HFFc6 (cell line): Measurements from ENCODE around the gene SUMF1. TPM values are rescaled to one million over a fixed set of nuclear protein-coding genes. Genes with fewer than 3 reads are reported as not detected.

ENCODE experiments used
- DNase-seq: peaks from one replicate; pipeline ENCODE4 v3.0.0-alpha.2; 2018
- H3K27ac Mint-ChIP-seq: 2 replicates; pipeline ENCODE4 v1.8.0; 2020; ENCODE audit warnings: mild to moderate bottlenecking, mixed read lengths
- H3K27me3 Mint-ChIP-seq: 2 replicates; pipeline ENCODE4 v1.8.0; 2021; ENCODE audit warnings: mild to moderate bottlenecking, moderate library complexity, mixed read lengths; ENCODE audit not compliant: insufficient read depth
- H3K36me3 Mint-ChIP-seq: 2 replicates; pipeline ENCODE4 v1.8.0; 2021; ENCODE audit warnings: low read depth, mixed read lengths
- H3K4me1 Mint-ChIP-seq: 2 replicates; pipeline ENCODE4 v1.8.0; 2020; ENCODE audit warnings: low read depth, mixed read lengths
- H3K4me3 Mint-ChIP-seq: 2 replicates; pipeline ENCODE4 v1.8.0; 2020; ENCODE audit warnings: mild to moderate bottlenecking, moderate library complexity, mixed read lengths
- H3K9me3 Mint-ChIP-seq: 2 replicates; pipeline ENCODE4 v1.8.0; 2020; ENCODE audit warnings: mild to moderate bottlenecking, mixed read lengths
- CTCF ChIP-seq: fragments of 200-600 bp; sonication (generic); IDR thresholded peaks from 2 replicates; pipeline ENCODE4 v1.5.0; 2021; ENCODE audit warnings: antibody characterized with exemption, mild to moderate bottlenecking
- total RNA-seq, 6 experiments: library from RNA; stranded (reverse); fragmentation: NEBNext Ultra II Directional; extraction: Animal tissue kit (Norgen Biotek cat#: 25700); gene quantifications; 2 replicates in 1 of 6; 3 replicates in 5 of 6; pipeline ENCODE4 v1.2.3, GENCODE V29; 2021

Gene SUMF1
- total RNA-seq, 6 experiments from 2014 or later, result 33.5 to 38.0 (median 36.0) TPM

- no peak for DNase-seq
- no peak overlapping the region for H3K4me3 Mint-ChIP-seq
- H3K27me3 Mint-ChIP-seq, result no peaks in the 10 kb centered on the region
- peaks cover 18% of the 10 kb centered on the region for H3K4me1 Mint-ChIP-seq
- no peak for TF ChIP-seq CTCF
- H3K27ac Mint-ChIP-seq, result no peak overlapping the region
- H3K36me3 Mint-ChIP-seq, result no peaks in the 10 kb centered on the region
- H3K9me3 Mint-ChIP-seq, result no peaks in the 10 kb centered on the region
Observed at GRCh38 chr3:4438296-4438695, 28.8 kb downstream of the SUMF1 start.

GRCh38 chr3:4432259-4432658 is 34.8 kb downstream of the SUMF1 start:
- no peak for TF ChIP-seq CTCF
- Mint-ChIP-seq H3K27me3 (no peaks in the 10 kb centered on the region), H3K27ac (no peak overlapping the region), H3K9me3 (no peaks in the 10 kb centered on the region), H3K36me3 (peaks cover 8% of the 10 kb centered on the region; the same call in 1 of the 2 replicates), H3K4me1 (peaks cover 3% of the 10 kb centered on the region), H3K4me3 (no peak overlapping the region)
- no peak for DNase-seq

- Mint-ChIP-seq H3K4me3 (no peak overlapping the region), H3K27me3 (peaks cover 2% of the 10 kb centered on the region; the same call in 1 of the 2 replicates), H3K9me3 (no peaks in the 10 kb centered on the region), H3K4me1 (peaks cover 24% of the 10 kb centered on the region), H3K27ac (no peak overlapping the region), H3K36me3 (peaks cover 8% of the 10 kb centered on the region; the same call in 1 of the 2 replicates)
- no peak; the same call in 1 of the 2 replicates for TF ChIP-seq CTCF
- no peak for DNase-seq
Observed at GRCh38 chr3:4429648-4430350, 37.3 kb downstream of the SUMF1 start.

GRCh38 chr3:4426782-4427344 is 40.2 kb downstream of the SUMF1 start:
- Mint-ChIP-seq H3K27me3 (peaks cover 2% of the 10 kb centered on the region; the same call in 1 of the 2 replicates), H3K36me3 (peaks cover 7% of the 10 kb centered on the region; the same call in 1 of the 2 replicates), H3K4me3 (peak overlapping the region; percentile 72), H3K4me1 (peaks cover 25% of the 10 kb centered on the region), H3K27ac (peak overlapping the region; percentile 92), H3K9me3 (no peaks in the 10 kb centered on the region)
- DNase-seq, result peak; percentile 93
- no peak for TF ChIP-seq CTCF

GRCh38 chr3:4426261-4426781 is 40.7 kb downstream of the SUMF1 start:
- peak overlapping the region; percentile 92 for H3K27ac Mint-ChIP-seq

More at GRCh38 chr3:4426261-4426781, 40.7 kb downstream of the SUMF1 start:
- Mint-ChIP-seq H3K27me3 (peaks cover 2% of the 10 kb centered on the region; the same call in 1 of the 2 replicates), H3K4me3 (peak overlapping the region; percentile 62), H3K9me3 (no peaks in the 10 kb centered on the region), H3K36me3 (peaks cover 2% of the 10 kb centered on the region; the same call in 1 of the 2 replicates), H3K4me1 (peaks cover 30% of the 10 kb centered on the region)
- TF ChIP-seq CTCF, result no peak
- DNase-seq, result no peak
